Nephron progenitor cell (in vitro differentiated cells): ENCODE results near the gene ADAMTS10.
A peak's percentile ranks its signal among the peaks of the same experiment; 100 is the strongest.
"Not testable (repeated sequence)": the region's sequence is repeated elsewhere in the genome, so short reads cannot be mapped to it uniquely, and the experiment has no call there.

Source experiments
- DNase-seq: peaks from one replicate; pipeline ENCODE4 v3.0.0; 2021
- H3K27ac Mint-ChIP-seq: 2 replicates; pipeline ENCODE4 v1.8.0; 2021; ENCODE audit warnings: mild to moderate bottlenecking, moderate library complexity, mixed read lengths
- H3K27me3 Mint-ChIP-seq: 2 replicates; pipeline ENCODE4 v1.8.0; 2021; ENCODE audit warnings: mild to moderate bottlenecking, low read depth, mixed read lengths; ENCODE audit not compliant: poor library complexity
- H3K36me3 Mint-ChIP-seq: 2 replicates; pipeline ENCODE4 v1.8.0; 2021; ENCODE audit warnings: low read depth, mixed read lengths
- H3K4me1 Mint-ChIP-seq: 2 replicates; pipeline ENCODE4 v1.8.0; 2021; ENCODE audit warnings: mixed read lengths
- H3K4me3 Mint-ChIP-seq: 2 replicates; pipeline ENCODE4 v1.8.0; 2021; ENCODE audit warnings: mild to moderate bottlenecking, moderate library complexity, mixed read lengths
- H3K9me3 Mint-ChIP-seq: 2 replicates; pipeline ENCODE4 v1.8.0; 2021; ENCODE audit warnings: mild to moderate bottlenecking, moderate library complexity, mixed read lengths
- TF ChIP-seq, protein P1 (sequence below): fragments of 200-600 bp; sonication (generic); IDR thresholded peaks from 2 replicates; pipeline ENCODE4 v1.5.0; 2021; ENCODE audit warnings: antibody characterized with exemption

The ADAMTS10 gene

DNA sequence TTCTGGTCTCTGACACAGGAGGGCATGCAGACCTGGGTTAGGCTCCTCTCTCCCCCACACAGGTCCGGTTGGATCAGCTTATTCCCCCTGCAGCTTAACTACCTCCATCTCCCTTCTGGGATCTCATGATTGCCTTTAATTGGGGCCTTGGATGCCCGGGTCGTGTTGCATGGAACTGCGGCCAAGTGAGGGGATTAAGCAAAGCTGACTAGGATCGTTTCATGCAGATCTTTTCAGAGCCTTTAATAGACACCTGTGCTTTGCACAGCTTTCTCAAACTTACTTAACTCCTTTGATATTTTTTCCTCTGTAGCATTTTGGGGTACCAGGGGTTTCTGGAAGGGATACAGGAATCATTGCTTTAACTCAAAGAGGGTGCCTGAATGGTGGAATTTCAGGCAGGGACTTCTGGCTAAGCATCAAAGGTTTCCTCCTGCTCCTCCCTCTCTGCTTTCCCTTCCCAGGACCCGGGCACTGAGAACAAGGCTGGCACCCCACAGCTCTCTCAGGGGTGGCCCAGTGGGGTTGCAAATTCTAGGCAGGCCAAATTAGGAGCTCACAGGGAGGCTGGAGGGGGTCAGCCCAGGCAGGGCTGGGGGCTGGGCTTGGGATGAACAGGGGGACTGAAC, 20.4 kb upstream of the ADAMTS10 start:
- Mint-ChIP-seq H3K27ac (peak overlapping the region; percentile 33), H3K9me3 (peaks cover 14% of the 10 kb centered on the region), H3K27me3 (peaks cover 15% of the 10 kb centered on the region), H3K36me3 (no peaks in the 10 kb centered on the region), H3K4me3 (no peak overlapping the region), H3K4me1 (peaks cover 22% of the 10 kb centered on the region)
- TF ChIP-seq, protein P1, sequence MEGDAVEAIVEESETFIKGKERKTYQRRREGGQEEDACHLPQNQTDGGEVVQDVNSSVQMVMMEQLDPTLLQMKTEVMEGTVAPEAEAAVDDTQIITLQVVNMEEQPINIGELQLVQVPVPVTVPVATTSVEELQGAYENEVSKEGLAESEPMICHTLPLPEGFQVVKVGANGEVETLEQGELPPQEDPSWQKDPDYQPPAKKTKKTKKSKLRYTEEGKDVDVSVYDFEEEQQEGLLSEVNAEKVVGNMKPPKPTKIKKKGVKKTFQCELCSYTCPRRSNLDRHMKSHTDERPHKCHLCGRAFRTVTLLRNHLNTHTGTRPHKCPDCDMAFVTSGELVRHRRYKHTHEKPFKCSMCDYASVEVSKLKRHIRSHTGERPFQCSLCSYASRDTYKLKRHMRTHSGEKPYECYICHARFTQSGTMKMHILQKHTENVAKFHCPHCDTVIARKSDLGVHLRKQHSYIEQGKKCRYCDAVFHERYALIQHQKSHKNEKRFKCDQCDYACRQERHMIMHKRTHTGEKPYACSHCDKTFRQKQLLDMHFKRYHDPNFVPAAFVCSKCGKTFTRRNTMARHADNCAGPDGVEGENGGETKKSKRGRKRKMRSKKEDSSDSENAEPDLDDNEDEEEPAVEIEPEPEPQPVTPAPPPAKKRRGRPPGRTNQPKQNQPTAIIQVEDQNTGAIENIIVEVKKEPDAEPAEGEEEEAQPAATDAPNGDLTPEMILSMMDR: no peak
- DNase-seq: no peak

GRCh38 chr19:8629996-8630683, 19.6 kb upstream of the ADAMTS10 start, which contains the start of gene NFILZ:
TSS of gene NFILZ (plus strand) at chr19:8630633. CDS start at chr19:8676766, 46,133 bp downstream.
- H3K27me3 Mint-ChIP-seq: peaks cover 11% of the 10 kb centered on the region
- peaks cover 14% of the 10 kb centered on the region for H3K9me3 Mint-ChIP-seq
- TF ChIP-seq, protein P1: no peak
- H3K27ac Mint-ChIP-seq: peak within 1 kb of the TSS; percentile 33
- DNase-seq: no peak
- H3K36me3 Mint-ChIP-seq: no peaks in the 10 kb centered on the region
- no peak within 1 kb of the TSS for H3K4me3 Mint-ChIP-seq
- H3K4me1 Mint-ChIP-seq: peaks cover 22% of the 10 kb centered on the region

DNA sequence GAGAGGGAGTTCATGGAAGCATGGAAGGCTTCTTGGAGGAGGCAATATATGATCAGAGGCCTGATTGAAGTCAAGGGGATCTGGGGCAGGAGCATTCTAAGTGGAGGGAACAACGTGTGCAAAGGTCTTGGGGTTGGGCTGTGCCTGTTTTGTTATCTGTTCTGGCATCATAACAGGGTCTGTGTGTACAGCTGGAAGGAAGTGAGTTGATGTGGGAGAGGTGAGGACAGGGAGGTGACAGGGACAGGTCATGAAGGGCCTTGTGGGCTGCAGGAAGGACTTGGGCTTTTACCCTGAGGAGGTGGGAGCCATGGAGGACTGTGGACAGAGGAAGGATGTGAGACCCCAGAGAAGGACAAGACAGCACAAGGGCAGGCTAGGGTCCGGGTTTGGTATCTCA, 18.7 kb upstream of the ADAMTS10 start:
- Mint-ChIP-seq H3K4me1 (peaks cover 22% of the 10 kb centered on the region), H3K27ac (no peak overlapping the region), H3K27me3 (peaks cover 11% of the 10 kb centered on the region), H3K9me3 (peaks cover 14% of the 10 kb centered on the region), H3K36me3 (no peaks in the 10 kb centered on the region), H3K4me3 (no peak overlapping the region)
- no peak for DNase-seq
- TF ChIP-seq, protein P1: no peak

DNA sequence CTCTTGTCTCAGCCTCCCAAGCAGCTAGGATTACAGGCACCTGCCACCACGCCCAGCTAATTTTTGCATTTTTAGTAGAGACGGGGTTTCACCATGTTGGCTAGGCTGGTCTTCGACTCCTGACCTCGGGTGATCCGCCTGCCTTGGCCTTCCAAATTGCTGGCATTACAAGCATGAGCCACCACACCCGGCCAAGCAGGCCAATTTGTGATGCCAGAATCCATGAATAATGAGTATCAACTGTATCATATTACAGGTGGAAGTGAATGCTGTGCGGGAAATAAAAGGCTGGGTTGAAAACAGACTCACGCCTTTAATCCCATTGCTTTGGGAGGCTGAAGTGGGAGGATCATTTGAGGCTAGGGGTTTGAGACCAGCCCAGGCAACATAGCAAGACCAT, 16.3 kb upstream of the ADAMTS10 start:
- peaks cover 8% of the 10 kb centered on the region for H3K27me3 Mint-ChIP-seq
- TF ChIP-seq, protein P1: no peak
- H3K4me3 Mint-ChIP-seq: no peak overlapping the region
- H3K36me3 Mint-ChIP-seq: no peaks in the 10 kb centered on the region
- DNase-seq: no peak
- H3K4me1 Mint-ChIP-seq: peaks cover 16% of the 10 kb centered on the region
- H3K9me3 Mint-ChIP-seq: peaks cover 14% of the 10 kb centered on the region
- H3K27ac Mint-ChIP-seq: peak overlapping the region; percentile 54

- not testable (repeated sequence) for H3K4me3 Mint-ChIP-seq, H3K36me3 Mint-ChIP-seq, H3K4me1 Mint-ChIP-seq, DNase-seq, H3K9me3 Mint-ChIP-seq, H3K27ac Mint-ChIP-seq
- H3K27me3 Mint-ChIP-seq: peaks cover 13% of the 10 kb centered on the region
Measured at GRCh38 chr19:8622886-8623285, 12.4 kb upstream of the ADAMTS10 start.

DNA sequence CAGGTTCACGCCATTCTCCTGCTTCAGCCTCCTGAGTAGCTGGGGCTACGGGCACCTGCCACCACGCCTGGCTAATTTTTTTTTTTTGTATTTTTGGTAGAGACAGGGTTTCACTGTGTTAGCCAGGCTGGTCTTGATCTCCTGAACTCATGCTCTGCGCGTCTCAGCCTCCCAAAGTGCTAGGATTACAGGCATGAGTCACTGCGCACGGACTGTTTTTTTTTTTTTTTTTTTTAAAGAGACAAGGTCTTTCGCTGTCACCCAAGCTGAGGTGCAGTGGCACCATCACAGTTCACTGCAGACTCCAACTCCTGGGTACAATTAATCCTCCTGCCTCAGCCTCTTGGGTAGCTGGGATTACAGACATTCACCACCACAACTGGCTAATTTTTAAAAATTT, 8.2 kb upstream of the ADAMTS10 start:
- Mint-ChIP-seq H3K36me3 (no peaks in the 10 kb centered on the region), H3K4me1 (peaks cover 5% of the 10 kb centered on the region), H3K9me3 (no peaks in the 10 kb centered on the region), H3K27me3 (peaks cover 22% of the 10 kb centered on the region), H3K4me3 (no peak overlapping the region), H3K27ac (no peak overlapping the region)
- TF ChIP-seq, protein P1: no peak
- no peak for DNase-seq
